Trophoblast cell (in vitro differentiated cells and primary cell): ENCODE data around the gene AGTPBP1.

ENCODE experiments used
- DNase-seq, 2 donors: peaks; one replicate each; pipeline ENCODE4 v3.0.0-alpha.2; 2016
- H2AFZ ChIP-seq: 2 replicates; pipeline ENCODE4 v1.6.1; 2013; ENCODE audit warnings: low read length, moderate library complexity, mild to moderate bottlenecking; ENCODE audit not compliant: insufficient read depth, poor library complexity
- H2AK5ac ChIP-seq: 2 replicates; pipeline ENCODE4 v1.6.1; 2013; ENCODE audit warnings: mild to moderate bottlenecking, low read length
- H2BK120ac ChIP-seq: 2 replicates; pipeline ENCODE4 v1.6.1; 2013; ENCODE audit warnings: low read length, mild to moderate bottlenecking, moderate library complexity; ENCODE audit not compliant: insufficient read depth, poor library complexity
- H2BK12ac ChIP-seq: 2 replicates; pipeline ENCODE4 v1.6.1; 2013; ENCODE audit warnings: mild to moderate bottlenecking, low read length, moderate library complexity
- H2BK5ac ChIP-seq: 2 replicates; pipeline ENCODE4 v1.6.1; 2013; ENCODE audit warnings: low read length, low read depth, moderate library complexity, mild to moderate bottlenecking; ENCODE audit not compliant: poor library complexity
- H3K14ac ChIP-seq: 2 replicates; pipeline ENCODE4 v1.6.1; 2013; ENCODE audit warnings: mild to moderate bottlenecking, low read length
- H3K18ac ChIP-seq: 2 replicates; pipeline ENCODE4 v1.6.1; 2013; ENCODE audit warnings: mild to moderate bottlenecking, low read length
- H3K23ac ChIP-seq: 2 replicates; pipeline ENCODE4 v1.6.1; 2013; ENCODE audit warnings: low read length
- H3K27ac ChIP-seq: 2 replicates; pipeline ENCODE4 v1.5.1; 2013; ENCODE audit warnings: low read depth, mild to moderate bottlenecking, inconsistent platforms, low read length, moderate library complexity
- H3K27me3 ChIP-seq: 2 replicates; pipeline ENCODE4 v1.6.1; 2013; ENCODE audit warnings: inconsistent platforms, mild to moderate bottlenecking, low read length, moderate library complexity; ENCODE audit not compliant: insufficient read depth
- H3K36me3 ChIP-seq, 2 experiments: 1 replicate in 1 of 2; 2 replicates in 1 of 2; pipeline ENCODE4 v1.6.1; 2013; ENCODE audit warnings: low read length in 2 of 2, mild to moderate bottlenecking in 2 of 2, moderate library complexity in 1 of 2; ENCODE audit not compliant: insufficient read depth in 2 of 2, control insufficient read depth in 1 of 2
- H3K4ac ChIP-seq: 2 replicates; pipeline ENCODE4 v1.6.1; 2013; ENCODE audit warnings: low read depth, mild to moderate bottlenecking, low read length, moderate library complexity
- H3K4me1 ChIP-seq, 2 experiments: 1 replicate in 1 of 2; 2 replicates in 1 of 2; pipeline ENCODE4 v1.6.1; 2013; ENCODE audit warnings: low read length in 2 of 2, mild to moderate bottlenecking in 2 of 2, moderate library complexity in 1 of 2; ENCODE audit not compliant: insufficient read depth in 2 of 2, control insufficient read depth in 1 of 2
- H3K4me2 ChIP-seq: 2 replicates; pipeline ENCODE4 v1.6.1; 2013; ENCODE audit warnings: inconsistent platforms, mild to moderate bottlenecking, low read length, moderate library complexity
- H3K4me3 ChIP-seq: 2 replicates; pipeline ENCODE4 v1.5.1; 2013; ENCODE audit warnings: mild to moderate bottlenecking, low read depth, low read length, inconsistent platforms
- H3K79me1 ChIP-seq: one replicate; pipeline ENCODE4 v1.6.1; 2013; ENCODE audit warnings: low read length
- H3K79me2 ChIP-seq: 2 replicates; pipeline ENCODE4 v1.6.1; 2013; ENCODE audit warnings: low read length, mild to moderate bottlenecking; ENCODE audit not compliant: control insufficient read depth, insufficient read depth, poor library complexity
- H3K9ac ChIP-seq: 2 replicates; pipeline ENCODE4 v1.6.1; 2013; ENCODE audit warnings: mild to moderate bottlenecking, low read length
- H3K9me3 ChIP-seq: 2 replicates; pipeline ENCODE4 v1.6.1; 2013; ENCODE audit warnings: low read depth, mild to moderate bottlenecking, control low read depth, inconsistent platforms, low read length; ENCODE audit not compliant: insufficient read depth
- H4K12ac ChIP-seq: 2 replicates; pipeline ENCODE4 v1.6.1; 2013; ENCODE audit warnings: low read depth, mild to moderate bottlenecking, low read length, moderate library complexity
- H4K8ac ChIP-seq: 2 replicates; pipeline ENCODE4 v1.6.1; 2013; ENCODE audit warnings: low read depth, mild to moderate bottlenecking, low read length, moderate library complexity
- H4K91ac ChIP-seq: one replicate; pipeline ENCODE4 v1.6.1; 2013; ENCODE audit warnings: low read depth, mild to moderate bottlenecking, low read length, moderate library complexity
- WGBS: extraction: QIAGEN DNeasy Blood & Tissue Kit; methylation state at CpG from one replicate; pipeline ENCODE4 v1.1.7; 2013; ENCODE audit warnings: missing lambda C conversion rate; ENCODE audit not compliant: insufficient read length, insufficient coverage; ENCODE audit errors: extremely low coverage; 5-methylcytosine and 5-hydroxymethylcytosine counted together

AGTPBP1 gene

DNA sequence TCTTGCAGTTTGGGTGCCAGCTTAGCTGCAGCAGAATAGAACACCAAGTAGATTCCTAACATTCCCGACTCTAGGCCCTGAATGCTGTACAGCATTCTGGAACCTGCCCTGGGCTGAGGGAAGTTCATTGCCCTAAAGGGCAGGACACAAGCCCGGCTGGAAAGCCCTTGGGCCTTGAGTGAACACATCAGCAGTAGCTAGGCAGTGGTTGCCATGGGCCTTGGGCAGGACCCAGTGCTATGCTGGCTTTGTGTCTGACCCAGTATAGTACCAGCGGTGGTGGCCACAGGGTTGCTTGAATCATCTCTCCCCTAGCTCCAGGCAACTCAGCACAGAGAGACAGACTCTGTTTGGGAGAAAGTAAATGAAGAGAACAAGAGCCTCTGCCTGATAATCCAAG lies 137.8 kb downstream of the AGTPBP1 start:
- H3K4ac ChIP-seq: no peak overlapping the region
- no peaks in the 10 kb centered on the region for H3K79me2 ChIP-seq
- H3K14ac ChIP-seq: no peak overlapping the region
- H3K36me3 ChIP-seq: no peaks in the 10 kb centered on the region
- WGBS: no CpG with 5 or more reads among the region's 3 CpGs
- no peak overlapping the region for H3K23ac ChIP-seq
- peaks cover 4% of the 10 kb centered on the region for H3K79me1 ChIP-seq
- no peak overlapping the region for H3K27ac ChIP-seq
- no peak overlapping the region for H2BK5ac ChIP-seq
- H3K9me3 ChIP-seq: peaks cover 2% of the 10 kb centered on the region
- no peak overlapping the region for H3K4me3 ChIP-seq
- H3K4me2 ChIP-seq: no peak overlapping the region
- no peak overlapping the region for H2AFZ ChIP-seq
- H3K9ac ChIP-seq: no peak overlapping the region
- H2BK12ac ChIP-seq: no peak overlapping the region
- H4K91ac ChIP-seq: no peak overlapping the region
- no peak overlapping the region for H3K18ac ChIP-seq
- H2AK5ac ChIP-seq: no peak overlapping the region
- DNase-seq: peak; percentile 96 to 97
- H2BK120ac ChIP-seq: no peak overlapping the region
- H3K4me1 ChIP-seq: peaks cover 21 to 22% of the 10 kb centered on the region in 2 experiments
- no peak overlapping the region for H4K8ac ChIP-seq
- H4K12ac ChIP-seq: no peak overlapping the region
- no peaks in the 10 kb centered on the region for H3K27me3 ChIP-seq

DNA sequence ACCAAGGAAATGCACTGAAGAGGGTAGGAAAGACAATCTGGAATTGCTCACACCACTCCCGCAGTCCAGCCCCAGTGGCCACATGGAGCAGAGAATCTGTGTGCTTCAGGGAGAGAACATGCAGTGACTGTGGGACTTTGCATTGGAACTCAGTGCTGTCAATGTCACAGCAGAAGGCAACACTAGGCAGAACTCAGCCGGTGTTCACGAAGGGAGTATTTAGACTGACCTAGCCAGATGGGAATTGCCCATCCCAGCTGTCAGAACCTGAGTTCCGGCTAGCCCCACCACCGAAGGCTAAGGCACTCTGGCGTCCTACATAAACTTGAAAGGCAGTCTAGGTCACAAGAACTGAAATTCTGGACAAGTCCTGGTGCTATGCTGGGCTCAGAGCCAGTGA lies 139.0 kb downstream of the AGTPBP1 start:
- H2AFZ ChIP-seq: no peak overlapping the region
- DNase-seq: no peak
- peaks cover 2% of the 10 kb centered on the region for H3K9me3 ChIP-seq
- no peak overlapping the region for H2BK12ac ChIP-seq
- no peak overlapping the region for H3K23ac ChIP-seq
- H3K14ac ChIP-seq: no peak overlapping the region
- no peak overlapping the region for H3K9ac ChIP-seq
- no peak overlapping the region for H3K18ac ChIP-seq
- no peak overlapping the region for H4K8ac ChIP-seq
- no peak overlapping the region for H3K4ac ChIP-seq
- H2BK5ac ChIP-seq: no peak overlapping the region
- H3K4me2 ChIP-seq: no peak overlapping the region
- no peak overlapping the region for H2AK5ac ChIP-seq
- H3K79me2 ChIP-seq: no peaks in the 10 kb centered on the region
- no peaks in the 10 kb centered on the region for H3K27me3 ChIP-seq
- H3K4me1 ChIP-seq: peaks cover 21 to 22% of the 10 kb centered on the region in 2 experiments
- peaks cover 4% of the 10 kb centered on the region for H3K79me1 ChIP-seq
- H4K91ac ChIP-seq: no peak overlapping the region
- no peak overlapping the region for H3K27ac ChIP-seq
- no peaks in the 10 kb centered on the region for H3K36me3 ChIP-seq
- H2BK120ac ChIP-seq: no peak overlapping the region
- no peak overlapping the region for H4K12ac ChIP-seq
- WGBS: no CpG with 5 or more reads among the region's 6 CpGs
- H3K4me3 ChIP-seq: no peak overlapping the region

DNA sequence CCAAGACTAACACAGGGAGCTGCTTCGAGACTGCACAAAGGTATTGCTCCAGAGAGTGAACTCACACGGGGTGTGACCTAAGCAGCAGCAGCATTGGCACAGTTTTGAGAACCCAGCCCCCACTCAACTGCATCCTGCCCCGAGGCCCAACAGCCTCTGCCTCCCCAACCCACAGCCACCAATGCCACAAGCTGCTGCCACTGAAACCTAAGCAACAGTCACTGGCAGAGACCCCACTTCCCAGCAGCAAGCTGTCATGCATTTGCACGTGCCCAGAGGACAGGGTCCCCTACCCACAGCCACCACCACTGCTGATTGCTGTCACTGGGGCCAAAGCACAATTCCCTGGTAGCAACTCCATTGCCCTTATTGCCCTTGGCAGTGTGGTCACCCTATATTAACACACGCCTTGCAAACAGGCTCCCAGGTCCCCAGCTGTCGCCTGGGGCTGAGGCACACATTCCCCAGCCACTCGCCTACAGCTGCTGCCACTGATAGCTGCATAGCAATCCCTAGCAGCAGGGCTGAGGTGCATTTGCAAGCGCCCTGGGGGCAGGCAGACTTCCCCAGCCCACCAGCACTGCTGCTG lies 141.0 kb downstream of the AGTPBP1 start:
- Histone ChIP-seq H2AFZ (no peak overlapping the region), H3K23ac (no peak overlapping the region), H3K36me3 (no peaks in the 10 kb centered on the region), H2AK5ac (no peak overlapping the region), H3K4me1 (peaks cover 21 to 22% of the 10 kb centered on the region in 2 experiments), H3K79me2 (no peaks in the 10 kb centered on the region), H4K8ac (no peak overlapping the region), H3K79me1 (peaks cover 4% of the 10 kb centered on the region), H3K18ac (no peak overlapping the region), H4K91ac (no peak overlapping the region), H2BK12ac (no peak overlapping the region), H3K27me3 (no peaks in the 10 kb centered on the region), H3K4me3 (no peak overlapping the region), H2BK120ac (no peak overlapping the region), H3K4me2 (peak overlapping the region; percentile 14), H3K27ac (no peak overlapping the region), H3K14ac (peak overlapping the region; percentile 4), H4K12ac (no peak overlapping the region), H2BK5ac (no peak overlapping the region), H3K9me3 (peaks cover 2% of the 10 kb centered on the region), H3K4ac (no peak overlapping the region), H3K9ac (no peak overlapping the region)
- no CpG with 5 or more reads among the region's 8 CpGs for WGBS
- DNase-seq: peak; percentile 92 to 95

DNA sequence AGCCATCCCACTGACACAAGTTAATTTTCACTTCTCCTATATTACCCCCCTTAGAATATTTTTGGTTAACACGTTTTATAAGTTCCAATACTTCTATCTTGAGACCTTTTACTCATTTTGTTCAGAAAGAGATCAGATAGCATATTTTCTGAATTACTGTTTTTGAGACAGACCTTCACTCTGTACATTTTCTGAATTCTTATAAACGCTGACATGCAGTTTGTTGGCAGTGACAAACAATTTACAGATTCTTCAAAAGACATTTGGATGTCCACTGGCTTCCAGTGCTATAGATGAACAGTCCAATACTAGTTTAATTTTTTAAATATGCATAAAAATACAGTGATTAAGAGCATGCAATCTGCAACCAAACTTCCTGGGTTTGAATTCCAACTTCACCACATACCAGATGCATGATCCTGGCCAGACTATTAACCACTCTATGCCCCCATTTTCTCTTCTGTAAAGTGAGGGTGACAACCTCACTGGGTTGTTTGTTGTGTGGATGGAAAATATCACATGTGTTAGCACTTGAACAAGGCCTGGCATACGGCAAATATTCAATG lies 142.1 kb downstream of the AGTPBP1 start:
- H3K9ac ChIP-seq: no peak overlapping the region
- no CpG with 5 or more reads among the region's 3 CpGs for WGBS

More for the DNA sequence above, 142.1 kb downstream of the AGTPBP1 start:
- H3K4me1 ChIP-seq: peaks cover 21 to 22% of the 10 kb centered on the region in 2 experiments
- H3K79me2 ChIP-seq: no peaks in the 10 kb centered on the region
- H3K4me3 ChIP-seq: no peak overlapping the region
- no peak overlapping the region for H3K23ac ChIP-seq
- H4K8ac ChIP-seq: no peak overlapping the region
- peak in 1 of 2 donors; percentile 70 for DNase-seq
- no peak overlapping the region for H3K27ac ChIP-seq
- H3K18ac ChIP-seq: no peak overlapping the region
- H2BK120ac ChIP-seq: no peak overlapping the region
- no peak overlapping the region for H3K14ac ChIP-seq
- peaks cover 2% of the 10 kb centered on the region for H3K9me3 ChIP-seq
- no peaks in the 10 kb centered on the region for H3K27me3 ChIP-seq
- no peaks in the 10 kb centered on the region for H3K36me3 ChIP-seq
- no peak overlapping the region for H3K4me2 ChIP-seq
- no peak overlapping the region for H4K91ac ChIP-seq
- H4K12ac ChIP-seq: no peak overlapping the region
- H2AK5ac ChIP-seq: no peak overlapping the region
- no peak overlapping the region for H2BK12ac ChIP-seq
- H2AFZ ChIP-seq: no peak overlapping the region
- H3K79me1 ChIP-seq: peaks cover 4% of the 10 kb centered on the region
- H3K4ac ChIP-seq: no peak overlapping the region
- no peak overlapping the region for H2BK5ac ChIP-seq
